K562 (cell line): ENCODE results near the gene SNX18. TPM values are rescaled to one million over a fixed set of nuclear protein-coding genes. Genes with fewer than 3 reads are reported as not detected.

Source experiments
- ATF6 ChIP-seq: sonication (generic); formaldehyde crosslinking; IDR thresholded peaks from 2 replicates; pipeline ENCODE4 v1.4.0; 2020; ENCODE audit warnings: mild to moderate bottlenecking, missing genetic modification reagents
- CBX3 ChIP-seq, 2 experiments: IDR thresholded peaks; 1 replicate in 1 of 2; 2 replicates in 1 of 2; pipeline ENCODE4 v1.6.1; 2012; ENCODE audit warnings: inconsistent platforms in 2 of 2, low read length in 2 of 2, borderline replicate concordance in 1 of 2, control low read depth in 1 of 2
- CTBP1 ChIP-seq: fragments of 450-650 bp; IDR thresholded peaks from 2 replicates; pipeline ENCODE4 v1.6.1; 2016; ENCODE audit warnings: borderline replicate concordance
- DACH1 ChIP-seq: fragments of 450-650 bp; IDR thresholded peaks from 2 replicates; pipeline ENCODE4 v1.6.1; 2018; ENCODE audit not compliant: partially characterized antibody
- FIP1L1 ChIP-seq: fragments of 200-400 bp; formaldehyde crosslinking; IDR thresholded peaks from 2 replicates; pipeline ENCODE4 v1.6.1; 2018; ENCODE audit warnings: mild to moderate bottlenecking, low read depth, low read length; ENCODE audit not compliant: poor library complexity, severe bottlenecking
- GMEB1 ChIP-seq: fragments of 250-450 bp; sonication (Bioruptor Pico); IDR thresholded peaks from 2 replicates; pipeline ENCODE4 v1.4.0; 2020; ENCODE audit warnings: mild to moderate bottlenecking
- KLF1 ChIP-seq: fragments of 450-650 bp; IDR thresholded peaks from 2 replicates; pipeline ENCODE4 v1.6.1; 2016; ENCODE audit warnings: missing genetic modification characterization, missing compliant biosample characterization
- KLF13 ChIP-seq: fragments of 450-650 bp; IDR thresholded peaks from 2 replicates; pipeline ENCODE4 v1.6.1; 2016; ENCODE audit warnings: missing genetic modification characterization, low read depth, mild to moderate bottlenecking, missing compliant biosample characterization, moderate library complexity, borderline replicate concordance
- RBM25 ChIP-seq: fragments of 200-400 bp; formaldehyde crosslinking; IDR thresholded peaks from 2 replicates; pipeline ENCODE4 v1.6.1; 2018; ENCODE audit warnings: low read length, low read depth, moderate library complexity; ENCODE audit not compliant: severe bottlenecking
- SOX6 ChIP-seq: fragments of 450-650 bp; IDR thresholded peaks from 2 replicates; pipeline ENCODE4 v1.6.1; 2014; ENCODE audit warnings: mild to moderate bottlenecking
- U2AF2 ChIP-seq: fragments of 200-400 bp; formaldehyde crosslinking; optimal IDR thresholded peaks from 2 replicates; pipeline ENCODE3; 2017; ENCODE audit warnings: low read depth, mild to moderate bottlenecking, low read length
- ZC3H11A ChIP-seq: IDR thresholded peaks from 2 replicates; pipeline ENCODE4 v1.6.1; 2012; ENCODE audit warnings: low read depth, low read length, improper control_type of control experiment
- ZNF124 ChIP-seq: sonication (generic); formaldehyde crosslinking; IDR thresholded peaks from 2 replicates; pipeline ENCODE4 v1.8.1; 2022; ENCODE audit warnings: missing genetic modification reagents
- ZNF717 ChIP-seq: fragments of 250-450 bp; sonication (Bioruptor Pico); IDR thresholded peaks from 2 replicates; pipeline ENCODE4 v1.5.0; 2021
- polyA plus RNA-seq, 8 experiments: library from polyadenylated mRNA; depleted of rRNA in 4 of 8; stranded (reverse) in 5 of 8; unstranded in 3 of 8; fragments of >200 nt; fragmentation: Nextera tagmentation in 2 of 8; fragmentation: Illumina TruSeq in 1 of 8; extraction: Ambion mirVana in 2 of 8; extraction: Trizol in 1 of 8; gene quantifications; 2 replicates each; pipeline versions ENCODE4 v1.2.1 to v1.2.3, GENCODE V29; 2011 to 2014; ENCODE audit warnings: inconsistent platforms in 1 of 8, missing spikeins in 1 of 8
- total RNA-seq, 7 experiments: library from RNA; depleted of rRNA in 6 of 7; stranded (reverse); fragments of >200 nt in 6 of 7; fragmentation: Illumina TruSeq in 2 of 7; extraction: Trizol in 2 of 7; gene quantifications; 2 replicates each; pipeline versions ENCODE4 v1.2.1 to v1.2.3, GENCODE V29; 2011 to 2021; ENCODE audit warnings: low replicate concordance in 1 of 7
- TF ChIP-seq, protein P1 (sequence below): sonication (generic); formaldehyde crosslinking; IDR thresholded peaks from 2 replicates; pipeline ENCODE4 v1.9.0; 2022; ENCODE audit warnings: mild to moderate bottlenecking, missing genetic modification reagents
- TF ChIP-seq, protein P2 (sequence below), 2 experiments: fragments of 450-650 bp; formaldehyde crosslinking in 1 of 2; IDR thresholded peaks; 2 replicates each; pipeline versions ENCODE4 v1.4.0 to v1.6.1; 2014 to 2020; ENCODE audit warnings: mild to moderate bottlenecking in 2 of 2, borderline replicate concordance in 1 of 2, low read depth in 1 of 2

Gene SNX18
- total and polyA plus RNA-seq, 9 of the 15 experiments (the other 6 are each of a cell fraction or from before 2014, with no cell fraction given): 2.3 to 8.8 (median 6.0) TPM

GRCh38 chr5:54517512-54518145, at the start of gene SNX18 (continued):
- TF ChIP-seq ZNF717 (CRISPR knock-in tag) (no peak), CBX3 (IDR thresholded peaks at IDR 0.05; ENCODE audit: borderline replicate concordance in 1 of 2, low read length in 2 of 2) (peak in 1 of 2 experiments; percentile 23; a peak in 1 of 3 replicates), FIP1L1 (peak; percentile 64), U2AF2 (no peak), KLF13 (tag) (0 out of 2 replicates have a peak, but pooled peaks have one; percentile 14), KLF1 (0 out of 2 replicates have a peak, but pooled peaks have one; percentile 47), DACH1 (peak; percentile 45), SOX6 (peak; percentile 66), CTBP1 (peak; percentile 88), ZNF124 (CRISPR knock-in tag) (no peak), ZC3H11A (peak; percentile 57; the same call in 1 of the 2 replicates), ATF6 (CRISPR knock-in tag) (no peak), RBM25 (peak; percentile 66), GMEB1 (peak; percentile 77)
- TF ChIP-seq, protein P1, sequence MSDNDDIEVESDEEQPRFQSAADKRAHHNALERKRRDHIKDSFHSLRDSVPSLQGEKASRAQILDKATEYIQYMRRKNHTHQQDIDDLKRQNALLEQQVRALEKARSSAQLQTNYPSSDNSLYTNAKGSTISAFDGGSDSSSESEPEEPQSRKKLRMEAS (CRISPR knock-in tag): no peak
- TF ChIP-seq, protein P2, sequence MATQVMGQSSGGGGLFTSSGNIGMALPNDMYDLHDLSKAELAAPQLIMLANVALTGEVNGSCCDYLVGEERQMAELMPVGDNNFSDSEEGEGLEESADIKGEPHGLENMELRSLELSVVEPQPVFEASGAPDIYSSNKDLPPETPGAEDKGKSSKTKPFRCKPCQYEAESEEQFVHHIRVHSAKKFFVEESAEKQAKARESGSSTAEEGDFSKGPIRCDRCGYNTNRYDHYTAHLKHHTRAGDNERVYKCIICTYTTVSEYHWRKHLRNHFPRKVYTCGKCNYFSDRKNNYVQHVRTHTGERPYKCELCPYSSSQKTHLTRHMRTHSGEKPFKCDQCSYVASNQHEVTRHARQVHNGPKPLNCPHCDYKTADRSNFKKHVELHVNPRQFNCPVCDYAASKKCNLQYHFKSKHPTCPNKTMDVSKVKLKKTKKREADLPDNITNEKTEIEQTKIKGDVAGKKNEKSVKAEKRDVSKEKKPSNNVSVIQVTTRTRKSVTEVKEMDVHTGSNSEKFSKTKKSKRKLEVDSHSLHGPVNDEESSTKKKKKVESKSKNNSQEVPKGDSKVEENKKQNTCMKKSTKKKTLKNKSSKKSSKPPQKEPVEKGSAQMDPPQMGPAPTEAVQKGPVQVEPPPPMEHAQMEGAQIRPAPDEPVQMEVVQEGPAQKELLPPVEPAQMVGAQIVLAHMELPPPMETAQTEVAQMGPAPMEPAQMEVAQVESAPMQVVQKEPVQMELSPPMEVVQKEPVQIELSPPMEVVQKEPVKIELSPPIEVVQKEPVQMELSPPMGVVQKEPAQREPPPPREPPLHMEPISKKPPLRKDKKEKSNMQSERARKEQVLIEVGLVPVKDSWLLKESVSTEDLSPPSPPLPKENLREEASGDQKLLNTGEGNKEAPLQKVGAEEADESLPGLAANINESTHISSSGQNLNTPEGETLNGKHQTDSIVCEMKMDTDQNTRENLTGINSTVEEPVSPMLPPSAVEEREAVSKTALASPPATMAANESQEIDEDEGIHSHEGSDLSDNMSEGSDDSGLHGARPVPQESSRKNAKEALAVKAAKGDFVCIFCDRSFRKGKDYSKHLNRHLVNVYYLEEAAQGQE (IDR thresholded peaks at IDR 0.05; ENCODE audit: borderline replicate concordance): peak; percentile 99
- TF ChIP-seq, protein P2 (CRISPR knock-in tag; IDR thresholded peaks at IDR 0.05; ENCODE audit: low read depth): no peak; the same call in 1 of the 2 replicates
